Trophoblast cell (in vitro differentiated cells and primary cell): ENCODE measurements around the gene ACTR6.

Source experiments
- DNase-seq, 2 donors: peaks; one replicate each; pipeline ENCODE4 v3.0.0-alpha.2; 2016
- H2AFZ ChIP-seq: 2 replicates; pipeline ENCODE4 v1.6.1; 2013; ENCODE audit warnings: low read length, moderate library complexity, mild to moderate bottlenecking; ENCODE audit not compliant: insufficient read depth, poor library complexity
- H2AK5ac ChIP-seq: 2 replicates; pipeline ENCODE4 v1.6.1; 2013; ENCODE audit warnings: mild to moderate bottlenecking, low read length
- H2BK120ac ChIP-seq: 2 replicates; pipeline ENCODE4 v1.6.1; 2013; ENCODE audit warnings: low read length, mild to moderate bottlenecking, moderate library complexity; ENCODE audit not compliant: insufficient read depth, poor library complexity
- H2BK12ac ChIP-seq: 2 replicates; pipeline ENCODE4 v1.6.1; 2013; ENCODE audit warnings: mild to moderate bottlenecking, low read length, moderate library complexity
- H2BK5ac ChIP-seq: 2 replicates; pipeline ENCODE4 v1.6.1; 2013; ENCODE audit warnings: low read length, low read depth, moderate library complexity, mild to moderate bottlenecking; ENCODE audit not compliant: poor library complexity
- H3K14ac ChIP-seq: 2 replicates; pipeline ENCODE4 v1.6.1; 2013; ENCODE audit warnings: mild to moderate bottlenecking, low read length
- H3K18ac ChIP-seq: 2 replicates; pipeline ENCODE4 v1.6.1; 2013; ENCODE audit warnings: mild to moderate bottlenecking, low read length
- H3K23ac ChIP-seq: 2 replicates; pipeline ENCODE4 v1.6.1; 2013; ENCODE audit warnings: low read length
- H3K27ac ChIP-seq: 2 replicates; pipeline ENCODE4 v1.5.1; 2013; ENCODE audit warnings: low read depth, mild to moderate bottlenecking, inconsistent platforms, low read length, moderate library complexity
- H3K27me3 ChIP-seq: 2 replicates; pipeline ENCODE4 v1.6.1; 2013; ENCODE audit warnings: inconsistent platforms, mild to moderate bottlenecking, low read length, moderate library complexity; ENCODE audit not compliant: insufficient read depth
- H3K36me3 ChIP-seq, 2 experiments: 1 replicate in 1 of 2; 2 replicates in 1 of 2; pipeline ENCODE4 v1.6.1; 2013; ENCODE audit warnings: low read length in 2 of 2, mild to moderate bottlenecking in 2 of 2, moderate library complexity in 1 of 2; ENCODE audit not compliant: insufficient read depth in 2 of 2, control insufficient read depth in 1 of 2
- H3K4ac ChIP-seq: 2 replicates; pipeline ENCODE4 v1.6.1; 2013; ENCODE audit warnings: low read depth, mild to moderate bottlenecking, low read length, moderate library complexity
- H3K4me1 ChIP-seq, 2 experiments: 1 replicate in 1 of 2; 2 replicates in 1 of 2; pipeline ENCODE4 v1.6.1; 2013; ENCODE audit warnings: low read length in 2 of 2, mild to moderate bottlenecking in 2 of 2, moderate library complexity in 1 of 2; ENCODE audit not compliant: insufficient read depth in 2 of 2, control insufficient read depth in 1 of 2
- H3K4me2 ChIP-seq: 2 replicates; pipeline ENCODE4 v1.6.1; 2013; ENCODE audit warnings: inconsistent platforms, mild to moderate bottlenecking, low read length, moderate library complexity
- H3K4me3 ChIP-seq: 2 replicates; pipeline ENCODE4 v1.5.1; 2013; ENCODE audit warnings: mild to moderate bottlenecking, low read depth, low read length, inconsistent platforms
- H3K79me1 ChIP-seq: one replicate; pipeline ENCODE4 v1.6.1; 2013; ENCODE audit warnings: low read length
- H3K79me2 ChIP-seq: 2 replicates; pipeline ENCODE4 v1.6.1; 2013; ENCODE audit warnings: low read length, mild to moderate bottlenecking; ENCODE audit not compliant: control insufficient read depth, insufficient read depth, poor library complexity
- H3K9ac ChIP-seq: 2 replicates; pipeline ENCODE4 v1.6.1; 2013; ENCODE audit warnings: mild to moderate bottlenecking, low read length
- H3K9me3 ChIP-seq: 2 replicates; pipeline ENCODE4 v1.6.1; 2013; ENCODE audit warnings: low read depth, mild to moderate bottlenecking, control low read depth, inconsistent platforms, low read length; ENCODE audit not compliant: insufficient read depth
- H4K12ac ChIP-seq: 2 replicates; pipeline ENCODE4 v1.6.1; 2013; ENCODE audit warnings: low read depth, mild to moderate bottlenecking, low read length, moderate library complexity
- H4K8ac ChIP-seq: 2 replicates; pipeline ENCODE4 v1.6.1; 2013; ENCODE audit warnings: low read depth, mild to moderate bottlenecking, low read length, moderate library complexity
- H4K91ac ChIP-seq: one replicate; pipeline ENCODE4 v1.6.1; 2013; ENCODE audit warnings: low read depth, mild to moderate bottlenecking, low read length, moderate library complexity
- WGBS: extraction: QIAGEN DNeasy Blood & Tissue Kit; methylation state at CpG from one replicate; pipeline ENCODE4 v1.1.7; 2013; ENCODE audit warnings: missing lambda C conversion rate; ENCODE audit not compliant: insufficient read length, insufficient coverage; ENCODE audit errors: extremely low coverage; 5-methylcytosine and 5-hydroxymethylcytosine counted together

Gene ACTR6

DNA sequence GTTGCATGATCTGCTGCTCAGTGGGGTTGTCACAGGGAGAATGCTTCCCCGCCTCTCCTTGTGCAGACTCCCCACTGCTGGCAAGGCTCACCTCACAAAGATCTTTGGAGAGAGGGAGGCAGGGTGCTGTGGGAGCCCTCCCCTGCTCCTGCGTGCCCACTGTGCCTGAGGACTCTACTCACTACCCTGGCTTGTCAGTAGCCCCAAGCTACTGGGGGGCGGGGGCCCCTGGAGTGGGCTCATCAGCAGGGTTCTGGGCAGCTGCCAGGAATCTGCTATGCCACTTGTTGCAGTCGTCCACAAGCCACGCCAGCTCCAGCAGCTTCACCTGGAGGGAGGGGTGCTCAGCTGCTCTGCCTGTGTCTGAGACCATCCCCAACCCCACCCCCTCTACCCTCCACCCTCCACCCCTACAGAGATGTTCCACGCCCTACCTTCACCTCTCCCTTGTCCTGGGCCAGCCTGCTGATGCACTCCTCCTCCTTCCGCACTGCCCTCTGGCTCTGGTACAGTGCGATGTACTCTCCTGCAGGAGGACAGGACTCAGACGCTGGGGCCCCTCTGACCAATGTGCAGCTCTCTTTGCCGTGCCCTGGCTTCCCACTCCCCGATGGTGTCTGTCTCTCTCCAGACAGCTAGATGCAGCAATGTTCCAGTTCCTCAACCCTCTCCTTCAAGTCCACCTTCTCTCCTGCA is 43.7 kb upstream of the ACTR6 start:
- Histone ChIP-seq H2AK5ac (no peak overlapping the region), H3K9me3 (peaks cover 6% of the 10 kb centered on the region), H3K36me3 (no peaks in the 10 kb centered on the region), H2BK12ac (no peak overlapping the region), H4K12ac (no peak overlapping the region), H4K91ac (no peak overlapping the region), H3K4me1 (peaks cover 0 to 2% of the 10 kb centered on the region in 2 experiments), H3K79me1 (no peaks in the 10 kb centered on the region), H4K8ac (no peak overlapping the region), H3K9ac (no peak overlapping the region), H3K23ac (no peak overlapping the region), H3K4me3 (no peak overlapping the region), H3K79me2 (no peaks in the 10 kb centered on the region), H3K4ac (no peak overlapping the region), H2AFZ (no peak overlapping the region), H2BK120ac (no peak overlapping the region), H3K27ac (no peak overlapping the region), H3K27me3 (no peaks in the 10 kb centered on the region), H3K18ac (no peak overlapping the region), H3K14ac (no peak overlapping the region), H3K4me2 (no peak overlapping the region), H2BK5ac (no peak overlapping the region)
- no CpG with 5 or more reads among the region's 11 CpGs for WGBS
- no peak for DNase-seq

DNA sequence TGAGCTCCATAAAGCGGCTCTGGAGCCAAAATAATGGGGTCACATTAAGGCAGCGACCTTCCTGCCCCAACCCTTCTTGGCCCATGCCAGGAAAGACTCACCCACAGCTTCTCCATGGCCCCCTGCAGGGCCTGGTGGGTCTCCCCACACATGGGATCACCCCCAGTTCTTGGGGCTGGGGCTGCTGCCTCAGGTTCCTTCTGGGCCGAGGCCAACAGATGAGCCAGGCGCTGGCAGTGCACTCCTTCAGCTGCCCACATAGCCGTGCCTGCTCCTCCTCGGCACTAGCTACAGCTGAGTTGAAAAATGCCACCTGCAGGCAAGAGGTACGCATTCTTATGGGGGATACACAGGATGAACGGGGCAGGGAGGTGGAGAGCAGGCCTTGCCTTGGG is 43.2 kb upstream of the ACTR6 start:
- H4K91ac ChIP-seq: peak overlapping the region; percentile 4
- WGBS: no CpG with 5 or more reads among the region's 8 CpGs
- H3K27ac ChIP-seq: no peak overlapping the region

DNA sequence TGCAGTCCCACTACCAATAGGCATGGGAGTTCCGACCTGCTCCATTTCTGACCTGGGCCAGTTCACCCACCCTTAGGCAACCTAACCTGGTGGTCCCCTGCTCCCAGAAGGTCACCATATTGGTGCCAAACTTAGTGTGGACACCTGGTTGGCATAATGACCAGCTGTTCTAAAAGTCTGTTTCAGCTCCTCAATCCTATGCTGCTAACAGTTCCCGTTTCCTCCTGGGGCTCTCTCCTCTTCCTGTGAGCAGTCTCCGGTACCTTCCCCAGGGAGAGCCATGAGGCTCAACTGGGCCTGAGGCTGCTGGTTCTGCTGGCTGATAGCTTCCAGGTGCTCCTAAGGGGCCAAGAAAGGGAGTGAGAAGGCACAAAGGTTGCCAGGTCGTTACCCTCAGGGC is 42.1 kb upstream of the ACTR6 start:
- no peak overlapping the region for H2AFZ ChIP-seq
- H3K4ac ChIP-seq: no peak overlapping the region
- H3K79me1 ChIP-seq: no peaks in the 10 kb centered on the region
- no peak overlapping the region for H2BK5ac ChIP-seq
- H2AK5ac ChIP-seq: no peak overlapping the region
- no peak overlapping the region for H2BK120ac ChIP-seq
- H3K9me3 ChIP-seq: peaks cover 6% of the 10 kb centered on the region
- H3K4me1 ChIP-seq: peaks cover 2 to 3% of the 10 kb centered on the region in 2 experiments
- H3K4me3 ChIP-seq: no peak overlapping the region
- H3K4me2 ChIP-seq: no peak overlapping the region
- no peak overlapping the region for H3K9ac ChIP-seq
- no peak overlapping the region for H3K23ac ChIP-seq
- no peaks in the 10 kb centered on the region for H3K27me3 ChIP-seq
- WGBS: no CpG with 5 or more reads among the region's 4 CpGs
- H3K36me3 ChIP-seq: no peaks in the 10 kb centered on the region
- no peak overlapping the region for H3K27ac ChIP-seq
- no peaks in the 10 kb centered on the region for H3K79me2 ChIP-seq
- no peak overlapping the region for H2BK12ac ChIP-seq
- no peak overlapping the region for H3K14ac ChIP-seq
- no peak overlapping the region for H3K18ac ChIP-seq
- H4K8ac ChIP-seq: no peak overlapping the region
- DNase-seq: peak in 1 of 2 donors; percentile 9
- H4K91ac ChIP-seq: no peak overlapping the region
- no peak overlapping the region for H4K12ac ChIP-seq

More for the DNA sequence above, 43.2 kb upstream of the ACTR6 start:
- Histone ChIP-seq H3K79me1 (no peaks in the 10 kb centered on the region), H3K9ac (no peak overlapping the region), H3K36me3 (no peaks in the 10 kb centered on the region), H2BK12ac (no peak overlapping the region), H2BK120ac (no peak overlapping the region), H2BK5ac (no peak overlapping the region), H4K12ac (no peak overlapping the region), H3K27me3 (no peaks in the 10 kb centered on the region), H4K8ac (no peak overlapping the region), H2AFZ (no peak overlapping the region), H3K4ac (no peak overlapping the region), H3K9me3 (peaks cover 6% of the 10 kb centered on the region), H3K14ac (no peak overlapping the region), H3K4me1 (peaks cover 2% of the 10 kb centered on the region in 2 experiments), H2AK5ac (no peak overlapping the region), H3K18ac (no peak overlapping the region), H3K4me3 (no peak overlapping the region), H3K4me2 (no peak overlapping the region), H3K79me2 (no peaks in the 10 kb centered on the region), H3K23ac (no peak overlapping the region)
- DNase-seq: no peak

DNA sequence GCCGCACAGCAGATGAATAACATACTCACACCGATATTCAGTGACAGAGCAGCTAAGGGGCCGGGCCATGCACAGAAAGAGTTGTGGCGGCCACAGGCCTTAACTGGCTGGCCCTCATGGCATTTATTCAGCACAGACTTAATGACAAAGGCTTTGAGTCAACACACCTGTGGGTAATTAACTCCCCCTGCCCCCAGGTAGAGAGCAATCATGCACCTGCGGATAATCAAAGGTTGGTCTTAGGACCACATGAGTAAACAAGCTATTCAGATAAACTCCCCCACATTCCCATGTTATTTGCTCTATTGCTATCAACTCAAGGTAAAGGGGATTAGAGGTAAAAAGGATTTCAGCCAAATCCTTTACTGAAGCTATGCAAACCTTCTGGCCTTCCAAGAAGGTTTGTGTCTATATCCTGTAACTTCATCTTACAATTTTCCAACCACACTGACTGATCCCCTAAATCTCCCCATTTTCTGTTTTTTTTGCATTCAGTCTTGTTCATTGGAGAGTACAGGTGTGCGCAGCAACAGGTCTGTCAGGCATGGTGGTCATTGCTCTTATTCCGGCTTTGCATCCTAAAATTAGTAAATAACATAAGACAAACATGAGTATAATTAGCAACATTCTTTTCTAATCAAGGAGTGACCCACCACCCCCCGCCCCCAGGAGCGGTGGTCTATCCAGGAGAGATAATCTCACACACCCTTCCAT is 41.1 kb upstream of the ACTR6 start:
- H3K27ac ChIP-seq: no peak overlapping the region
- no peak overlapping the region for H3K18ac ChIP-seq
- no peak for DNase-seq
- no peak overlapping the region for H3K9ac ChIP-seq
- H2BK5ac ChIP-seq: no peak overlapping the region
- H3K23ac ChIP-seq: no peak overlapping the region
- no peak overlapping the region for H3K14ac ChIP-seq
- no peak overlapping the region for H2BK120ac ChIP-seq
- H2AK5ac ChIP-seq: no peak overlapping the region
- H3K4me2 ChIP-seq: no peak overlapping the region
- H3K4me1 ChIP-seq: peaks cover 6 to 7% of the 10 kb centered on the region in 2 experiments
- H3K9me3 ChIP-seq: peaks cover 6% of the 10 kb centered on the region
- no peak overlapping the region for H2AFZ ChIP-seq
- no peak overlapping the region for H4K8ac ChIP-seq
- no peak overlapping the region for H4K91ac ChIP-seq
- H3K4me3 ChIP-seq: no peak overlapping the region
- H3K36me3 ChIP-seq: no peaks in the 10 kb centered on the region
- no peak overlapping the region for H4K12ac ChIP-seq
- H3K27me3 ChIP-seq: no peaks in the 10 kb centered on the region
- H3K79me2 ChIP-seq: no peaks in the 10 kb centered on the region
- H2BK12ac ChIP-seq: no peak overlapping the region
- H3K4ac ChIP-seq: no peak overlapping the region
- peaks cover 5% of the 10 kb centered on the region for H3K79me1 ChIP-seq
- WGBS: no CpG with 5 or more reads among the region's 9 CpGs
